Ishikawa (cell line): Measurements from ENCODE around the gene BFSP2.

Source experiments
- CEBPB ChIP-seq: IDR thresholded peaks from 2 replicates; pipeline ENCODE4 v1.6.1; 2012
- CREB1 ChIP-seq: IDR thresholded peaks from 2 replicates; pipeline ENCODE4 v1.6.1; 2012; ENCODE audit warnings: low read depth
- EGR1 ChIP-seq: IDR thresholded peaks from 2 replicates; pipeline ENCODE4 v1.6.1; 2012
- EP300 ChIP-seq: IDR thresholded peaks from 2 replicates; pipeline ENCODE4 v1.6.1; 2012; ENCODE audit warnings: borderline replicate concordance
- FOXM1 ChIP-seq: IDR thresholded peaks from 2 replicates; pipeline ENCODE4 v1.6.1; 2012; ENCODE audit warnings: low read depth, borderline replicate concordance
- NFIC ChIP-seq: IDR thresholded peaks from 2 replicates; pipeline ENCODE4 v1.6.1; 2012
- RAD21 ChIP-seq: IDR thresholded peaks from 2 replicates; pipeline ENCODE4 v1.6.1; 2012; ENCODE audit warnings: low read depth
- REST ChIP-seq: IDR thresholded peaks from 2 replicates; pipeline ENCODE4 v1.6.1; 2012; ENCODE audit warnings: low read depth, mild to moderate bottlenecking
- TAF1 ChIP-seq: IDR thresholded peaks from 2 replicates; pipeline ENCODE4 v1.6.1; 2012; ENCODE audit warnings: low read depth, mild to moderate bottlenecking
- TCF12 ChIP-seq: IDR thresholded peaks from 2 replicates; pipeline ENCODE4 v1.6.1; 2012; ENCODE audit warnings: low read depth
- TEAD4 ChIP-seq: IDR thresholded peaks from 2 replicates; pipeline ENCODE4 v1.6.1; 2012
- USF1 ChIP-seq: IDR thresholded peaks from 2 replicates; pipeline ENCODE4 v1.6.1; 2012
- YY1 ChIP-seq: IDR thresholded peaks from 2 replicates; pipeline ENCODE4 v1.6.1; 2012; ENCODE audit warnings: low read depth
- ZBTB7A ChIP-seq: IDR thresholded peaks from 2 replicates; pipeline ENCODE4 v1.6.1; 2012; ENCODE audit warnings: low read depth
- TF ChIP-seq, protein P1 (sequence below): IDR thresholded peaks from 2 replicates; pipeline ENCODE4 v1.6.1; 2012

Gene BFSP2

DNA sequence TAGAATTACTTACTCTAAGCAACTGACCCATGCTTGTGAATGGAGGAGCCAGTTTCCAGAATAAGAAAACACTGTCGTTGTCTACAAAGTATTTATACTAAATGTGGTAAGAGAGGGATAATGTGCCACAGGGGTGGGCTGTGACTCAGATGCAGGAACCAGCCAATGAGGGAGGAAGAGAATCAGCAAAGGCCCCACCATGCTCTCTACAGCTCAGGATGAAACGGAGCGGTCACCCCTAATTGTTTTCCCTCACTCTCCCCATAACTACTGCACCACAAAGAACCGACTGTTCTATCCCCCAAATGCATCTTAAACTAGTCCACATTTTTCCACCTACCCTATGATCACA is 44.5 kb downstream of the BFSP2 start:
- no peak for TF ChIP-seq NFIC
- TF ChIP-seq, protein P1, sequence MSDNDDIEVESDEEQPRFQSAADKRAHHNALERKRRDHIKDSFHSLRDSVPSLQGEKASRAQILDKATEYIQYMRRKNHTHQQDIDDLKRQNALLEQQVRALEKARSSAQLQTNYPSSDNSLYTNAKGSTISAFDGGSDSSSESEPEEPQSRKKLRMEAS = no peak
- TF ChIP-seq ZBTB7A = no peak
- no peak for TF ChIP-seq EP300
- no peak for TF ChIP-seq EGR1
- TF ChIP-seq TEAD4 = no peak
- no peak for TF ChIP-seq FOXM1
- TF ChIP-seq USF1 = no peak
- TF ChIP-seq YY1 = no peak
- no peak for TF ChIP-seq TCF12
- no peak for TF ChIP-seq RAD21
- no peak for TF ChIP-seq CREB1
- no peak for TF ChIP-seq TAF1
- TF ChIP-seq CEBPB = no peak
- no peak for TF ChIP-seq REST

DNA sequence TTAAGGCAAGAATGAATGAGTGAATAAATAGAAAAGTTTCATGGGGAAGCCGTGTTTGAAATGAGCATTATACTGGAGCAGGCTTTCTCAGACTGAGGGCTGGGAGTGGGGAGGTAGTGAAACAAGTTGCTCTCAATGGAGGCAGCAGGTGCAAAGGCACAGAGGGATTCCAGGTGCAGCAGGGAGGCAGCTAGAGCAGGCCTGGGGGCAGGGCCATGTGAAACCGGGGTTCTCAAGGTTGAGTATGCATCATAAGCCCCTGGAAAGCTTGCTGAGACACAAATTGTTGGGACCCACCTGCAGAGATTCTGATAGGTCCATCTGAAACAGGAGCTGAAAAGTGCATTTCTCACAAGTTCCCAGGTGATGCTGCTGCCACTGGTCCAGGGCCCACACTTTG is 45.3 kb downstream of the BFSP2 start:
- TF ChIP-seq EP300 = no peak
- TF ChIP-seq TEAD4 = no peak

GRCh38 chr3:133447750-133448477 is 48.1 kb downstream of the BFSP2 start:
- no peak for TF ChIP-seq RAD21
- peak; percentile 80 for TF ChIP-seq CEBPB

GRCh38 chr3:133448478-133449122 is 48.7 kb downstream of the BFSP2 start:
- TF ChIP-seq NFIC (no peak), TEAD4 (peak; percentile 39; the same call in 1 of the 2 replicates), YY1 (no peak), EP300 (peak; percentile 12; the same call in 1 of the 2 replicates), RAD21 (no peak), CEBPB (no peak), TCF12 (no peak), REST (no peak)
- TF ChIP-seq, protein P1 = peak; percentile 41; the same call in 1 of the 2 replicates

DNA sequence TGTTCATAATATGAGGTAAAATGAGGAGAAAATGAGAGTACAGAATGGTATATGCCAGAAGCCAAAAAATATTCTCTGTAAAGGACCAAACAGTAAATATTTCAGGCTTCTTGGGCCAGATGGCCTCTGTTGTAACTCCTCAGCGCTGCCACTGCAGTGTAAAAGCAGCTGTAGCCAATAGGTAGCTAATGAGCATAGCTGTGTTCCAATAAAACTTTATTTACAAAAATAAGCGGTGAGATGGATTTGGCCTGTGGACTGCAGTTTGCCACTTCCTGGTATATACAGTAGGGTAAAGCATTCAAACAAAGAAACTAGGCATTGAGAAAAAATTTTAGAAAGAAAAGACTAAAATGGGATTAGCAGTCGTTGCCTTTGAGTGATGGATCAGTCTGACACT is 51.5 kb downstream of the BFSP2 start:
- TF ChIP-seq, protein P1 = no peak
- TF ChIP-seq NFIC = no peak

GRCh38 chr3:133452641-133453319 is 52.9 kb downstream of the BFSP2 start:
- no peak for TF ChIP-seq CEBPB

DNA sequence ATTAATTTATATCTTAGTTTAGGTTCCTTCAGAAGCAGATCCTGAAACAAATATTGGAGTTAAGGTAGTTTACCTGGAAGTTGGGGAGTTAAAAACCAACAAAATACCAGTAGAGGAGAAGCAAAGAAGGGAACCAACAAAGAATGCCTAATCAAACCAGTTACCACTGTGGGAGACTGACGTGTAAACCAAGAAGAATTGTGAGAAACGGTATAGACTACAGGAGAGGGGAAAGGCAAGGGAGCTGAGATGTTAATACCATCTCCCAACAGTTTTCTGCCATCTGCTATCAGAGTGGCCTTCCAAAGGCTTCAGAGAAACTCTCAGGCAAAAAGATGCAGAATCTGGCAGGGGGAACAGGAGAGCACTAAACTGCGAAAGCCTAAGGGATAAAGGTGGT is 53.5 kb downstream of the BFSP2 start:
- TF ChIP-seq REST = no peak
- TF ChIP-seq ZBTB7A = no peak
- no peak for TF ChIP-seq FOXM1
- TF ChIP-seq CEBPB = no peak
- no peak for TF ChIP-seq YY1
- TF ChIP-seq, protein P1 = no peak
- TF ChIP-seq USF1 = no peak
- no peak for TF ChIP-seq TEAD4
- TF ChIP-seq NFIC = no peak
- no peak for TF ChIP-seq CREB1
- no peak for TF ChIP-seq TCF12
- TF ChIP-seq RAD21 = no peak
- TF ChIP-seq TAF1 = no peak
- no peak for TF ChIP-seq EGR1
- TF ChIP-seq EP300 = no peak
